Activated naive CD4-positive, alpha-beta T cell (primary cell): ENCODE results near the gene TBCD.
A peak's percentile ranks its signal among the peaks of the same experiment; 100 is the strongest.

Experiments used
- DNase-seq, 4 experiments: peaks; one replicate each; lab custom pipeline; 2025; lab: John Stamatoyannopoulos, UW

The TBCD gene

DNA sequence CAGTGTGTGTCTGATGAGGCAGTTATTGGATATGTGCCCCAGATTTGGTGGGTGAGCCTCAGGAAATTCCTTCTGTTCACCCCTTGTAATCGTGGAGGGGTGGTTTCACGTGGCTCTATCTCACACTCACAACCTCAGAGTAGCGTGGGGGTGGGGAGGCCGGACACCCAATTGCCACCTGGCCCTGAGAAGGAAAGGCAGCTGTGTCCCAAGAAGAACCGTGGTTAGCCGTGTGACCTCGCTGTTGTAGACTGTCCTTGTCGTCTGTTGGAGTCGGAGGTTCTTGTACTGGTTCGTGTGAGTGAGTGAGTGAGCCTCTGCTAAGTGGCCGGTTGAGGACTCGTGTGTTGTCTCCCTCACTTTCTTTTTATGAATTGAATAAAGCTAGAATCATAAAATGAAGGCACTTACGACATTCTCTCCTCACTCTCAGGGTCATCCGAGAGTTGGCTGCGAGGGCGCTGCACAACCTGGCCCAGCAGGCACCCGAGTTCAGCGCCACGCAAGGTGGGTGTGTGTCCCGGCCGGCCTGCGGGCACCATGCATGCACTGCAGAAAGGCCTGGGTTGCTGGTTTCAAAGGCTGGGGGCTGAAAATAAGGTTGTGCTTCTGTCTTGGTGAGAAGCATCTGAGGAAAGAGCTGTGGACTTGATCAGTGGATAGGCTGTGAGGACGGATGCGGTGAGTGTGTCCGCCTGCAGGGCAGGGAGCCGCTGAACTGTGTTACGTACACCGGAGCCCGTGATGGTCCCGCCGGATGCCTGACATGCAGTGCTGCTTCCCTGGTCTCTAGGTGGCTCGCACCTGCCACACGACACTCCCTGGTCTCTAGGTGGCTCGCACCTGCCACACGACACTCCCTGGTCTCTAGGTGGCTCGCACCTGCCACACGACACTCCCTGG is 151.4 kb downstream of the TBCD start:
- DNase-seq, result no peak

DNA sequence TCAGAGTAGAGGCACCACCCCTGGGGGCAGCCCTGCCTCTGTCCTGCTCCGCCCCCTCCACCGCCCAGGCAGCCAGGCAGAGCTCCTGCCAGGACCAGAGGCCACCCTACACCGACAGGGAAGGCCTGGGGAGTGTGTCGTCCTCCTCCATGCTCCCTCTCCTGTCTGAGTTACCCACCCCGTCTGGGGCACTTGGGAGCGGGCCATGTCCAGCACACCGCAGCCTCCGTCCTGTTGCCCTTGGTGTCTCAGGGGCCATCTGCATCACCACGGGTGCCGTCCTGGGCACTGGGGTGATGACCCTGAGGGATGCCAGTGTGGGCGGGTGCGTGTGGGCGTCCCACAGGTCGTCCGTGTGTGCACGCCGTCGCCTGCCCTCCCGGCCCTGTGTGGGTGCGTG is 153.3 kb downstream of the TBCD start:
- DNase-seq, result no peak

- no peak for DNase-seq
Measured at GRCh38 chr17:82907797-82908542, 156.1 kb downstream of the TBCD start.

DNA sequence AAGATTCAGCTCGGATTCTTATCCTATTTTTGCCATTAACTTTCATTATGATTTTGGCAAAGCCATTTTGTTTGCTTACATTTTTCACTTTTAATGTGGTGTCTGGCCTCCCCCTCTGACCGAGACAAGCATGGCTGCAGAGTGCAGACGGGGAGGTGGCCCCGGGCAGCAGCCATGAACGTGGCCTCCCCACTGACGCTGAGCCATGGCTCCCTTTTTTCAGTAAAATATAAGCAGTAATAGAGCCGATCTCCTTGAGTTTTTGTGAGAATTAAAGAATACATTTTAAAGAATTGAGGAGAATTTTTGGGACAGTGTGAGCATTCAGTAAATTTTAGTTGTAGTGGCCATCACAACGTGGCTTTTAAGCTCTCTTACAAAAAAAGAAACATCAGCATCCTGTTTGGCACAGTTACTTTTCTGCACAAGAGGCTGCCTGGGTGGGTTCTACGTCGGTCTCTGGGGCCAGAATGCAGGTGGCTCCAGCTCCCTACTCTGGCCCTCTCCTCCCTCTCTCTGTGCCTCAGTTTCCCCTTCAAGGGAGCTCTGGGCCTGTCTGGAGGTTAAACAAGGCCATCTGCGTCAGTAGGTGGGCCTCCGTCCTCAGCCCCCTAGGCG is 156.8 kb downstream of the TBCD start:
- no peak for DNase-seq

DNA sequence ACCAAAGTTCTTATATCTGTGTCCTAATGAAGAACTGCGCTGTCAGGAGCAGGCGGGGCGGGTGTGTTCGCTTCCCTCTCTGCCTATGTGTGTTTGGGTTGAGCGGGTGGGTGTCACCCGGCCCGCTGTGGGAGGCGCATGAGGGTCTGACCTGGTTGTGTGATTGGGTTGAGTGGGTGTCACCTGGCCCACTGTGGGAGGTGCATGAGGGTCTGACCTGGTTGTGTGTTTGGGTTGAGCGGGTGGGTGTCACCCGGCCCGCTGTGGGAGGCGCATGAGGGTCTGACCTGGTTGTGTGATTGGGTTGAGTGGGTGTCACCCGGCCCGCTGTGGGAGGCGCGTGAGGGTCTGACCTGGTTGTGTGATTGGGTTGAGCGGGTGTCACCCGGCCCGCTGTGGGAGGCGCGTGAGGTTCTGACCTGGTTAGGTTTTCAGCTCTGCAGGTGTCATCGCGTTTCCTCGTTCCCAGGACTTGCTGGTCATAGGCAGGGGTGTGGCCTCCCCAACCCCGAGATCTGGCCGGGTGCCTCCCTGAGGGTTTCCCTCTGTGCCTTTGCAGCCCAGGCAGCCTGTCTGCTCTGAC is 157.5 kb downstream of the TBCD start:
- DNase-seq, result peak in 1 of 4 experiments; percentile 22

GRCh38 chr17:82910041-82910481 is 158.2 kb downstream of the TBCD start:
- DNase-seq, result no peak

DNA sequence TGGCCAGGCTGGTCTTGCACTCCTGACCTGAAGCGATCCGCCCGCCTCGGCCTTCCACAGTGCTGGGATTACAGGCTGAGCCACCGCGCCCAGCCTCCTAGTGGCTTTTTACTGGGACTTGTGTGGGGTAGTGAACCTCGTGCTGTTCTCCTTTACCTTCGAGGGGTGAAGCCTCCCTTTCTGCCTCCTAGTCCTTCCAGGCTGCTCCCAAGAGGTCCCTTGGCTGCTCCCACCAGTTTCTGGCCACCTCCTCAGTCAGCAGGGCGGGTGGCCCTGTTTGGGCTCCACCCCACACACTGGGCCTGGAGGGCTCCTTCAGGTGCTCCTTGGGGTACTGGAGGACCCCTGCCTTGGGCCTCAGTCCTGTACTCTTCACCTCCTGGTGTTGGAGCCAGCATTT is 158.9 kb downstream of the TBCD start:
- DNase-seq, result no peak

- no peak for DNase-seq
Measured at GRCh38 chr17:82911822-82912221, 160.0 kb downstream of the TBCD start.

GRCh38 chr17:82912484-82913089 is 160.7 kb downstream of the TBCD start:
- no peak for DNase-seq

GRCh38 chr17:82913304-82914043 is 161.6 kb downstream of the TBCD start:
- DNase-seq, result no peak

- no peak for DNase-seq
Measured at GRCh38 chr17:82914375-82914774, 162.5 kb downstream of the TBCD start.

DNA sequence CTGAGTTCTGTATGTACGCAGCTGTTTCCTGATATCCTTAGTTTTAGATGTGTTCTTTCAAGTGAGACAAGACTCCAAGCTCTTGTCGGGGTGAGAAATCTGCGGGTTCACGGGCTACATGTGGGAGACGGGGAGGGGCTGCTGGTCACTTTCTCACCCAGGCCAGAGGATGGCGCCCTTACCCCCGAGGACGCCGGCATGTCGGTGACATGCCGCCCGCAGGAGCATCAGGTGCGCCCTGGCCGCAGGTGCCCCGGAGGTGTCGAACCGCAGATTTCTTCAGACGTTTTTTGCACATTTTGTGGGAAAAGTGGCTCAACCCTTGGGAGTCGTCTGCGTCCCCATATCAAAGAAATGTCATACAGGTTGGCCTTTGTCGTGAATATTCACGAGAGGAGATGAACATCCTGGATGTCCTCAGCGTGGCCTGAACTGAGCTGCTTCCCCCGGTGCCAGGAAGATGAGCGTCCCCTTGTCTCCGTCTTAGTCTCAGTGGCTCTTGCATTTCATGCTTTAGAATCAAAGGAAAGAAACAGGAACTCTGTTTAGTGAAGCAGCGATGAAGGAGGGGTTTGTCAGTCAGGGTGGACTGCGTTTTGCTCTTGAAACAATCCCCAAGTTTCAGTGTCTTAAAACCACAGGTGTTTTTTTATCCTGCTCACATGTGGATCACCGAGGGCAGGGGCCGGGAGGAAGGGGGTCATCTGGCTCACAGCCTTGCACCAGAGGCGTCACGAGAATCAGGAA is 163.3 kb downstream of the TBCD start:
- DNase-seq, result no peak

- DNase-seq, result no peak
Measured at GRCh38 chr17:82915757-82916027, 163.8 kb downstream of the TBCD start.

DNA sequence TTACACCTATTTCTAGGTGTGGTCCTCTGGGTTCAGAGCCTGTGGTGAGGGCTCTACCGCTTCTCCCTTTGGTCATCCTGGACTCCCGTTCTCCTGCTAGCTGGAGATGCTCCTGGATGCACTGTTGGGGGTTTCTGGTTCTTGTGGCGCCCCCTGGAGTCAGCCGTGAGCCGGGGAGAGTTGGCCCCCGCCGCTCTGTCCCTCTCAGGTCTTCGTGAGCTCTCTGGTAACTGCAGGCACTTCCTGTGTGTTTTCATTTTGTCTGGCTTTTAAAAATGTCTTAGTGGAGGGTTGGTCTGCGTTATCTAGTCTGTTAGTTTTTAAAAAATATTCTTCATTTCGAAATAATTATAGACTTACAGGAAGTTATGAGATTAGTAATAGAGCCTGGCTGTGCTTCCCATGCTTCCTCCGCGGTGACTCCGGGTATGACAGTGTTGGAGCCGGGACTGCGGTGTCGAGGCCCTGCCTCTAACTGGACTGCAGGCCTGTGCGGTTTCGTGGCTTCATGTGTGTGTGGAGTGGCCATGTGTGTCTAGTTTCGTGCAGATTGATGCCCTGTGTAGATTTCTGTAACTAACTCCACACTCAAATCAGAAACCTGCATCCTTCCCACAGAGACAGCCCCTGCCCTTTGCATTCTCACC is 166.0 kb downstream of the TBCD start:
- peak in 2 of 4 experiments; percentile 12 to 17 for DNase-seq

GRCh38 chr17:82918508-82918907 is 166.6 kb downstream of the TBCD start:
- no peak for DNase-seq

GRCh38 chr17:82920150-82920549 is 168.3 kb downstream of the TBCD start:
- DNase-seq, result no peak

DNA sequence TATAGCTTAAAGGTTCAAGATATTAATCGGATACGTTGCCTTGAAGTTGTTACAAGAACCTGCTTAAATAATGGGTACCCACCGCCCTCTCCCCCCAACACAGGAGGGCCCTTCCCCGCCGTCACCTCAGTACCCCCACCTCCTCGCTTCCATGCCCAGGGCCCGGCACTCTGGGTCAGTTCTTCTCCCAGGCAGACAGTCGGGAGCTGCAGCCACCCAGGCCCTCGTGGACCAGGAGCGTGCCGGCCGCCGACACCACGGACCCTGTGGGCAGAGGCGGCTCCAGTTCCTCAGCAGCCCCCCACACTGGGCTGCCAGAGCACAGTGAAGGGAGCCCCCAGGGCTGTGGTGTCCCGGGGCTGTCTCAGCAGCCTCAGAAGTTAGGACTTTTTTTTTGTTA is 168.8 kb downstream of the TBCD start:
- no peak for DNase-seq

GRCh38 chr17:82921426-82921825 is 169.6 kb downstream of the TBCD start:
- DNase-seq, result no peak

DNA sequence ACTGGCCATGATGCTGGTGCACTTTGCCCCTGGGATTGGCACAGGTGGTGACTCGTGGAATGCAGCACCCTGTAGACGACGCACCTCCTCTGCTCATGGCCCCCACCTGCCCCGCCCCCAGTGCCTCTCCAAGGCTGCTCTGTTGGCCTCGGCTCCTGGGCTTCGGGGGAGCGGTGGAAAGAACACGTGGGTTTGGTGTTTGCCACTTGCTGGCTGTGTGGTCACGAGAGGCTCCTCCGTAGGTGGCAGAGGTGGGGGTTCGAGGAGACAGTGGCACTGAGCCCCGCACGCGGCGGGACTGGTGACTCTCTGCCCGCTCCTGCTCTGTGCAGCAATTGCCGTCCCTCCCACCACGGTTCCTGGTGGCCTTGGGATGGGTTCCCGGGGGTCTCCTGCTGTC is 170.8 kb downstream of the TBCD start:
- no peak for DNase-seq
